ENCODE results near the gene SPIN4.
A peak's percentile ranks its signal among the peaks of the same experiment; 100 is the strongest.
"Not testable (repeated sequence)": the region's sequence is repeated elsewhere in the genome, so short reads cannot be mapped to it uniquely, and the experiment has no call there.

The SPIN4 gene

GRCh38 chrX:63350941-63351616, at the start of gene SPIN4:
SPIN4 (minus strand) TSS chrX:63351332; CDS start chrX:63350819, 513 bp downstream.
- peak within 1 kb of the TSS; percentile 67 for H3K27ac ChIP-seq
- no peak for DNase-seq (ENCODE audit: low read depth, low spot score)

DNA sequence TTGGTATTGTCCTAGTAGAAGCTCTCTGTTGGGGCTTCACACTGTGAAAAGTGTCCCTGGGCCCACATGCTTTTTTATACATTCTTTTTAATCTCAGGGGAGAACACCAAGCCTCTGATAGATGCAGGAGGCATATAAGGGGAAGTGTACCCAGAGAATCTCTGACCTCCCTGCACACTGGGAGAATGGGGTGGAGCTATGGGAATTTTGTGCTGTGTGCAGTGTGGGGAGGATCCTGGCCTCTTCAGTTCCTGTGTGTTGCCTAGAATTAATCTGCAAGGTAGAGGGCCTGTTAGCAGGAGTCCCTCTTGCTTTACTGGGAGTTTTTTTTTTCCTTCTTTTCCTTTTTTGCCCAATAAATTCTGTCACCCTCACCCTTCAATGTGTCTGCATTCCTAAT, 49.2 kb upstream of the SPIN4 start:
- DNase-seq (ENCODE audit: low read depth, low spot score) = no peak

DNA sequence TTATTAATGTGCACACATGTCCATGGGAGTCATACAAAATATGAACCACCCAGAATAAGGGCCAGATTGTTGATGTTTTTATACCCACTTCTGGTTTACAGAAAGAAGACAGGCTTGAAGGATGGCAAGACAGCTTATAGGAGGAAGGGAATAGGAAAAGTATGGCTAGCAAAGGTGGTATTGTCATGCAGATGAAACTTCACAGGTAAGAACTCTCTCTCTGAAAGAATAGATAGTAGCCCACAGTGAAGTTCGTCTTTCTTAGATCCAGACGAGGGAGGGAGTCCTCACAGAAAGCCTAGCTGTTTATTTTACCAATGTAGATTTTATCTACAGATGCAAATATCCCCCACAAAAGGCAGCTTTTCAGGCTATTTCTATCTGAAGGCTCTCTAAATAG, 43.7 kb upstream of the SPIN4 start:
- no peak for DNase-seq (ENCODE audit: low read depth, low spot score)
- H3K27ac ChIP-seq = no peak overlapping the region

More for the DNA sequence above, 49.2 kb upstream of the SPIN4 start:
- H3K27ac ChIP-seq = no peak overlapping the region

- not testable (repeated sequence) for H3K27ac ChIP-seq; DNase-seq (ENCODE audit: low read depth, low spot score)
Observed at GRCh38 chrX:63393094-63393493, 42.0 kb upstream of the SPIN4 start.

DNA sequence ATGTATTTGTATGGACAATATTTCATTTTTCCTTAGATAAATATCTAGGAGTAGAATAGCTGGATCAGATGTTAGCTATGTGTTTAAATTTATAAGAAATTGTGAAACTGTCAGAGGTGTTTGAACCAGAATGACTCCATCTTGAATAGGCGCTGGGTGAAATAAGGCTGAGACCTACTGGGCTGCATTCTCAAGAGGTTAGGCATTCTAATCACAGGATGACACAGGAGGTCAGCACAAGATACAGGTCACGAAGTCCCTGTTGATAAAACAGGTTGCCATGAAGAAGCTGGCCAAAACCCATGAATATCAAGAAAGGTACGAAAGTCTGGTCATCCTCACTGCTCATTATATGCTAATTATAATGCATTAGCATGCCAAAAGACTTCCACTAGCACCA, 36.3 kb upstream of the SPIN4 start:
- DNase-seq (ENCODE audit: low read depth, low spot score) = no peak

GRCh38 chrX:63384263-63384662, 33.1 kb upstream of the SPIN4 start:
- not testable (repeated sequence) for DNase-seq (ENCODE audit: low read depth, low spot score); H3K27ac ChIP-seq

More for the DNA sequence above, 36.3 kb upstream of the SPIN4 start:
- H3K27ac ChIP-seq = no peak overlapping the region

DNA sequence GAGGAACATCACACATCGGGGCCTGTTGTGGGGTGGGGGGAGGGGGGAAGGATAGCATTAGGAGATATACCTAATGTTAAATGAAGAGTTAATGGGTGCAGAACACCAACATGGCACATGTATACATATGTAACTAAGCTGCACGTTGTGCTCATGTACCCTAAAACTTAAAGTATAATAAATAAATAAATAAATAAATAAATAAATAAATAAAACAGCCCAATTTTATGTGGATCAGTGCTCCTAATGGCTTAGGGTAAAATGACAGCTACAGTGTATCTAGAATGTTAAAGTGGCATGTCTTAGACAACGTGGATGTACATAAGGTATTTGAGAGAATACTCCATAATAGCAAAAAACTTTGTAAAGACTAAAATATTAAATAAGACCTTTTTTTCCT, 21.9 kb upstream of the SPIN4 start:
- not testable (repeated sequence) for H3K27ac ChIP-seq; DNase-seq (ENCODE audit: low read depth, low spot score)

- DNase-seq (ENCODE audit: low read depth, low spot score) = not testable (repeated sequence)
Observed at GRCh38 chrX:63367699-63368098, 16.6 kb upstream of the SPIN4 start.

DNA sequence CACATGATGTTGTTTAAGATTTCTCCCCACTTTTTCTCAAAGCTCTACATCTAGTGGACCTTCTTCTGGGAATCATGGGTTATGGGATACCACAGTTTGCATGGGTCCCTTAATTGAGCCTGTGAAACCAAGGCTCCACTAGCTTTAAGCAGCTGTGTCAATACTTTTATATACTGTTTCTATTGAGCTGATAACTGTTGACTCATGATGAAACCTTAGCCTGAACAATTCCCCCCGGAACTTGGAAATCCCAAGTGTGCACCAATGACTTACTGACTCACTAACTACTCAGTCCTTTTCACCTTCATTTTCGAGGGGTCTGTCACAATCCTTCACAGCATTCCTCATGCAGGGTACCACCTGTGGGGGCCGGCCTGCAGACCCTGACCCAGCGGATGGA, 12.7 kb upstream of the SPIN4 start:
- H3K27ac ChIP-seq = no peak overlapping the region
- no peak for DNase-seq (ENCODE audit: low read depth, low spot score)

More at GRCh38 chrX:63367699-63368098, 16.6 kb upstream of the SPIN4 start:
- not testable (repeated sequence) for H3K27ac ChIP-seq

DNA sequence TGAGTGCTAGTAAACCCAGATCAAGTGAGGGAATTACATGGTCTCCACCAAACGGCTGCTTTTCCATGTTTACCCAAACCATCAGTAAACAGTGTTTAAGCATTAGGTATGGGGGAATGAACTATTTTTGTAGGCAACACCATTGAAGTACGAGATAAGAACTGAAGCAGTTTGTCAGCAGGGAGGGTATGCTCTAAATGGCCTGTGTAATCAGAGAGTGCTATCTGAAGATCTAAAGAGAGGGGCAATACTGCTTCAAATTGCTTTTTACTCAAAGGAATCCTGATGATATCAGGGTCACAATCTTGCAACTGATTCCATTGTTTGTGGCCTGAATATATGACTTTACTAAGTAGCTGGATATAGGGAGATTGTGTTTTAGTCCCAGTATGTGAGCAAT, 10.4 kb upstream of the SPIN4 start:
- DNase-seq (ENCODE audit: low read depth, low spot score) = no peak
- no peak overlapping the region for H3K27ac ChIP-seq

- DNase-seq (ENCODE audit: low read depth, low spot score) = peak; percentile 14
- no peak overlapping the region for H3K27ac ChIP-seq
Observed at GRCh38 chrX:63354484-63354883, 3.4 kb upstream of the SPIN4 start.

GRCh38 chrX:63350465-63350877, 661 bp downstream of the SPIN4 start:
- no peak for DNase-seq (ENCODE audit: low read depth, low spot score)
- H3K27ac ChIP-seq = peak overlapping the region; percentile 67

GRCh38 chrX:63349307-63349706, 1.8 kb downstream of the SPIN4 start:
- H3K27ac ChIP-seq = no peak overlapping the region
- no peak for DNase-seq (ENCODE audit: low read depth, low spot score)

DNA sequence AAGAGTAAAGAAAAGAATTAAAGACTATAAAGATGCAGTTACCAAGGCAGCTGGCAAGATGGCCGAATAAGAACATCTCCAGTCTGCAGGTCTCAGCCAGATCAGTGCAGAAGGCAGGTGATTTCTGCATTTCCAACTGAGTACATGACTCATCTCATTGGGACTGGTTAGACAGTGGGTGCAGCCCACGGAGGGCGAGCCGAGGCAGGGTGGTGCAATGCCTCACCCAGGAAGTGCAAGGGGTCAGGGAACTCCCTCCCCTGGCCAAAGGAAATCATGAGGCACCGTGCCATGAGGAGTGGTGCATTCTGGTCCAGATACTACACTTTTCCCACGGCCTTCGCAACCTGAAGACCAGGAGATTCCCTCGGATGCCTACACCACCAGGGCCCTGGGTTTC, 20.5 kb downstream of the SPIN4 start:
- peak; percentile 44 for DNase-seq (ENCODE audit: low read depth, low spot score)

GRCh38 chrX:63327788-63328187, 23.3 kb downstream of the SPIN4 start:
- no peak overlapping the region for H3K27ac ChIP-seq
- DNase-seq (ENCODE audit: low read depth, low spot score) = no peak

More for the DNA sequence above, 20.5 kb downstream of the SPIN4 start:
- peak overlapping the region; percentile 38 for H3K27ac ChIP-seq

DNA sequence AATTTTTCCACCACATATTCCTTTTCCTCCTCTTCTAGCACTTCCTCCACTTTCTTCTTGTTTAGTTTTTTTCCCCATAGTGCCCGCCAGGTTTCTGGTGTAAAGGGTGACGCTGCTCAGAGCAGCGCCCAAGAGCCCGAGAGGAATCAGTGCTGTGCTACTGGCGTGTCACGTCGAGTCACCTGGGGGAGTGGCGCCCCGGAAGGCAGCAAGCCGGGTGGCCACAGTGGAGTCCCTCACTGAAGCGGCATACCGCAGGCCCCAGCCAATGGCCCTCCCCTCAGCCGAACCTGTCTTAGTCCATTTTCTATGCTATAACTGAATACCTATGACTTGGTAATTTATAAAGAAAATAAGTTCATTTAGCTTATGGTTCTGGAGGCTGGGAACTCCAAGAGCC, 51.5 kb downstream of the SPIN4 start:
- no peak overlapping the region for H3K27ac ChIP-seq

More for the DNA sequence above, 51.5 kb downstream of the SPIN4 start:
- no peak for DNase-seq (ENCODE audit: low read depth, low spot score)

Data from epithelial cell of prostate (primary cell).